NCI-H748 (cell line): Measurements from ENCODE around the gene KCNAB3.
A peak's percentile ranks its signal among the peaks of the same experiment; 100 is the strongest.

Experiments used
- DNase-seq: peaks from one replicate; lab custom pipeline; 2025; ENCODE audit not compliant: unreplicated experiment; lab: John Stamatoyannopoulos, UW

KCNAB3 gene

DNA sequence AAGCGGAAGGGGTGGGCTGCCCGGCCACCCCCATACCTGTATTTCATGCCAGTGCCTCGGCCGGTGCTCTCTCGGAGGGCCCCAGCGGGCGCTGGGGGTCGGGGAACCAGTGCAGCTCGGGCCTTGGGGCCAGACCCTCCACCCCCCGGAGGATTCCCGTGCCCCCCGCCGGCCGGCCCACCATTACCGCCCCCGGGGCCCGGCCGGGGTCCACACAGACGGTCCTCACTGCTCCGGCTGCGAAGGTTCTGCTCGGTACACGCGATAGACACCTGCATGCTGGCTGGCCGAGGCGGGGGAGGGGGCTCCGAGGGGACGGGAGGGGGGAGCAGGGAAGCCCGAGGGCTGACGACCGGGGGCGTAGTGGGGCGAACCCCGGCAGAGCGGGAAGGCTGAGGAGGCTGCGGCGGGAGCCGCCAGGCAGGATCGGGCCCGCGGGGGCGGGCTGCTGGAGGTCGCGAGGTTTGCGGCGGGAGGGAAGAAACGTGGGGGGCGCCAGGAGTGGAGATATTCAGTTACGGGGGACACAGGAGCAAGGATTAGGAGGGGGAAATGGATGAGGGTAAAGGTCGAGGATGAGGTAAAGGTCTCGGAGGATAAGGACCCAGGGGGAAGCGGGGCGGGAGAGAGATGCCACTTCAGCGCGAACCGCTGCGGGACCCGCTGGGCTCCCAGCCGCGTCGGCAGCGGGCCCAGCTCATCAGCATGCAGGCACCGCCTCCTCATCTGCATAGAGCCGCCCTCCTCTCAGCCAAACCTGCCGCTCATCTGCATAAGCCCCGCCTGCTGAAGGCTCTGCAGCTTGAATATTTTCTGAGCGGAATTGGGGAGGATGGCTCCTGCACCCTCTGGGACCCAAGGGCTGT, at the start of gene KCNAB3:
TSS of gene KCNAB3 (minus strand) at position 699 of the 866 bp plus-strand sequence. CDS start at position 278, 421 bp downstream.
- no peak for DNase-seq

DNA sequence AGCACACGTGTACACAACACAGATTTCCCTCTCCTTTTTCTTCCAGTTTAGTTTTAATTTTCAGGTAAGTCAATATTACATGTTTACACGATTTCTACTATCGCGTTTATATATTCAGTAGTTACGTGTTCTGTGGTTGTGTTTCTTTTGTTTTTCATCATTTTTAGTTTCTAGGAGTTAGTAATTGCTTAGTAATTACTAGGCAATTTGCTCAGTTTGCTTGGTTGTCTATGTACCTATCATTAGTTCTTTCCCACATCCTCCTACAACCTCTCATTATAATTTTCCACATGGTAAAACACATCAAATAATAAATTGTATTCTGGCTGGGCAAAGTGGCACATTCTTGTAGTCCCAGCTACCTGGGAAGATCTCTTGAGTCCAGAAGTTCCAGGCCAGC, 48.1 kb upstream of the KCNAB3 start:
- peak; percentile 26 for DNase-seq

DNA sequence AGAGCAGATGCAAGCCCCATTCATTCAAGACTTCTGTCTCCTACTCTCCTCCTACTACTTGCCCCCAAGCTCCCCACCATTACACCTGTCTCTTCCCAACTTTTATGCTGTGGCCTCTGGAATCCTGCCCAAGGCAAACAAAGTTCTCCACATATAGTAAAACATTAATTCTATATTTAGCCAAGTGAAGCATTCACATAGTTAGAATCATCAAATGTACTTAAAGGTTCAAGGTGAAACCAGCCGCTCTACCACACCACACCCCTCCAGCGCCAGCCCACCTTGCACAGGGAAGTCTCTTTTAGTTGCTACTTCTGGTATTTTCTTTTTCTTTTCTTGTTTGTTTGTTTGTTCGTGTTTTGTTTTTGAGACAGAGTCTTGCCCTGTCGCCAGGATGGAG, 47.4 kb upstream of the KCNAB3 start:
- DNase-seq, result no peak

DNA sequence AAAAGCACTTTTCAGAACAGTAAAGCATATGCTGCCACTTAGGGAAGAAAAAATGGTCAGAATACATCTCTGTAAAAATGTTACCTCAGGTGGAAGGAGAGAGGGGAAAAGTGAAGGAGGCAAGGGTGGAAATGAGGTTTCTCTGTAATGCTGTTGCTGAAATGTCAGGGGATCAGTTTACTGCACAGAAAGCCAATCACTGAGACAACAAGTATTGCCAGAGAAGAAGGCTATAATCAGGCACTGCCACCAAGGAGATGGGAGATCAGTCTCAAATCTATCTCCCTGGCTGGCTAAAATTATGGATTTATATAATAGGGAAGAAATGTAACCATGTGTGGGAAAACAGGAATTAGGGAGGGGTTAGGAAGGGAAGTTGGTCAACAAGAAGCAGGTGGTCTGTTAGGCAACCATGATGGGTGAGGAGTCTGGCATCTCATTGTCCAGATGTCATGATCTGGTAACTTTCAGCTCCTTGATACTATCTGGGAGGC, 45.0 kb upstream of the KCNAB3 start:
- DNase-seq, result no peak

DNA sequence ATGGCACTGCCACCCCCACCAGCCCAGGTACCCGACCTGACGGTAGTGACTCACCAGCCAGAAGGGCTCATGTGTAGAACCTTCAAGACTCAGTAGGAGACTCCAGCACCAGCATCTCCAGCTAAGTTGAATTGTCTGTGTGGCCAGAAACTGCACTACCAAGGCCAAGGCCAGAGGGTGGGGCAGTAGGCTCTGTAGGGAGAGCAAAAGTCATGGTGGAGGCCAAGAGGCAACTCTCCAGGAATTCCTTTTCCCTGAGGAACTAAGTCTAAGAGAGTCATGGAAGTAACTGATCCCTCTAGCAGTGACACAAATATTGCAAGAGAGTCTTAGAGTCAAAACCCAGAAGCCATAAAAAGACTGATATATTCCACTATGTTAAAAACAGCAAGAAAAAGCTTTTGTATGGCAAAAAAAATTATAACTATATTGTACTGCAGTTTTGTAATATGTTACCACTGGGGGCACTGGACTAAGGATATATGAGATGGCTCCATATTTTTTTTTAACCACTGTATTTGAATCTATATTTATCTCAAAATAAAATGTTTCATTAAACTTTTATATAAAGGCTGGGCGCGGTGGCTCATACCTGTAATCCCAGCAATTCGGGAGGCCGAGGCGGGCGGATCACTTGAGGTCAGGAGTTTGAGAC, 42.6 kb upstream of the KCNAB3 start:
- DNase-seq, result no peak

DNA sequence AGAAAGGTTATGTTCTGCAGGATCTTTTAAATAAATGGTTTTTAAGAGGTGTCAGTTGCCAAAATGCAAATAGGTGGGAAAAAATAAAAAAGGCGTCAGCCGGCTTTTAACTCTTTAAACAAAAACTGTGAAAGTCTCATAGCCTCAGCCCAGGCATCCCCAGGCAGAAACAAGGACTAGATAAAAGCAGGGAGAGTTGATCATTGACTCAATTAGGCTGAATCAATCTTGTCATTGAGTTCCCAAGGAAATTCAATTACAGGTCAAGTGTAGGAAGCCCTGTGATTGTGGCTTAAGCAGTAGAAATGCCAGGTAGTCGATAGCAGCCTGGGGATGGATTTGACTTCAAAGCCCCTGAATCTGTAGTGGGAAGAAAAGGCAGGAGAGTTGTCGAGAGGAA, 42.0 kb upstream of the KCNAB3 start:
- no peak for DNase-seq

DNA sequence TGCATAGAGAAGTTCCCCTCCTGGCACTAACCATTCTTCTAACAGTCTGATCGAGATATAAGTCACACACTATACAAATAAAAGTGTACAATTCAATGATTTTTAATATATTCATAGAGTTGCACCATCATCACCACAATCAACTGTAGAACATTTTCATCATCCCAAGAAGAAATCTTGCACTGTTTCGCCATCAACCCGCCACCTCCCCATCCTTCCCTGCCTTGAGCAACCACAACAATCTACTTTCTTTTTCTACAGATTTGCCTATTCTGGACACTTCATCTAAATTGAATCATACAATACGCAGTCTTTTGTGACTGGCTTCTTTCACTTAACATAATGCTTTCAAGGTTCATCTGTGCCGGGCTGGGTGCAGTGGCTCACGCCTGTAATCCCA, 39.8 kb upstream of the KCNAB3 start:
- no peak for DNase-seq

DNA sequence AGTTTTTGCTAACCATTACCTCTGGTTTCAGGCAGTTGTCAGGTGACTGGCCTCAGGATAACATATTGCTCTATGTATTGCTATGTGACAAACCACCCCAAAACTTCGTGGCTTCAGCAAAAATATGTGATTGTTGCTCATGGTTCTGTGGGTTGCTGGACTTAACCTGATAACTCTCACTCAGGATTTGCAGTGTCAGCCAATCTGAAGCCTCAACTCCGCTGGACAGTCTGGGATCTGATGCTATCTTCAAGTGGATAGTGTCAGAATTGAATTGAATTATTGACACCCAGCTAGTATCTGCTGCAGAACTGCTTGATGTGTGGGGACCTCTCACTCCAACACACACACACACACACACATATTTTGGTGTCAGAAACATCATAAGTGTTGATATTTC, 38.1 kb upstream of the KCNAB3 start:
- no peak for DNase-seq

DNA sequence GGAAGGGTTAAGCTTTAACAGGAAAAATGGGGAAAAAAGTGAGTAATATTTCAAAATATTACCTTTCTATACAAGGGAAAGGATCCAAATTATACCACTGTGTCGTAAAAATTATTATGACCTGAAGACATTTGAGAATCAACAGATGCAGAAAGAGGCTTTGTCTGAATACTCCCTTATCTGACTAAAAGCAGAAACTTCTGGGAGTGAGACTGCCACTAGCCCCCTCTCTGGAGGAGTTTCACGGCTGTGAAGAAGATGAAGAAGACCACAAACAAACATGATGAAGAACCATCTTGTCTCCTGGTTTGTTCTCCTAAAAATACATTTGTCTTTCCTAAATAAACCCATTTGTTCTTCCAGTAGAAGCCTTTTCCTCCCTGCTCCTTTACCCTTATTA, 31.8 kb upstream of the KCNAB3 start:
- DNase-seq, result no peak

DNA sequence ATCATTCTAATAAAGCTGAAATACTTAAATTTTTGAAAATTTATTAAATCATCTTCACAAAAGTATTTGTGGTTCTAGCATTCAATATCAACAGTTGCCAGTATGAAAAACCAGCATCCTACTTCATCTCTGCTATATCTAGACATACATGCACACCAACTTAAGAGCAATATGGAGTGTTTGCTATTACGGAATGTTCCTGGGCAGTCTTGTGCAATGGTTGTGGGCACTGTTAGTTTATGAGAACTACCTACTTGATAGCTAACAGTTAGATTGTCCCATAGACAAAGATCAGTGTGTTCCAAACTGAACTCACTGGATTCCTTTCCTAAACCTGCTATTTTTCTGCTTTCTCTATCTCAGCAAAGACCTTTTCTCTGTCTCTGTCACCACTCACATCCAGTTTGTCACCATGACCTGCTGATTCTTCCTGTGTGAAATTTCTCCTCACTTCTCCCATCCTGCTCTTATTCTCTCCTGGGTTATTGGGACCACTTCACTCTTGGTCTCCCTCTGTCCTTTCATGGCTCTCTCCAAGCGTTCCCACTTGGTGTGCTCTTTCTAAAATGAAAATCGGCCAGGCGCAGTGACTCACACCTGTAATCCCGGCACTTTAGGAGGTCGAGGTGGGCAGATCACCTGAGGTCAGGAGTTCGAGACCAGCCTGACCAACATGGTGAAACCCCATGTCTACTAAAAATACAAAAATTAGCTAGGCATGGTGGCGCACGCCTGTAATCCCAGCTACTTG, 30.0 kb upstream of the KCNAB3 start:
- DNase-seq, result no peak

DNA sequence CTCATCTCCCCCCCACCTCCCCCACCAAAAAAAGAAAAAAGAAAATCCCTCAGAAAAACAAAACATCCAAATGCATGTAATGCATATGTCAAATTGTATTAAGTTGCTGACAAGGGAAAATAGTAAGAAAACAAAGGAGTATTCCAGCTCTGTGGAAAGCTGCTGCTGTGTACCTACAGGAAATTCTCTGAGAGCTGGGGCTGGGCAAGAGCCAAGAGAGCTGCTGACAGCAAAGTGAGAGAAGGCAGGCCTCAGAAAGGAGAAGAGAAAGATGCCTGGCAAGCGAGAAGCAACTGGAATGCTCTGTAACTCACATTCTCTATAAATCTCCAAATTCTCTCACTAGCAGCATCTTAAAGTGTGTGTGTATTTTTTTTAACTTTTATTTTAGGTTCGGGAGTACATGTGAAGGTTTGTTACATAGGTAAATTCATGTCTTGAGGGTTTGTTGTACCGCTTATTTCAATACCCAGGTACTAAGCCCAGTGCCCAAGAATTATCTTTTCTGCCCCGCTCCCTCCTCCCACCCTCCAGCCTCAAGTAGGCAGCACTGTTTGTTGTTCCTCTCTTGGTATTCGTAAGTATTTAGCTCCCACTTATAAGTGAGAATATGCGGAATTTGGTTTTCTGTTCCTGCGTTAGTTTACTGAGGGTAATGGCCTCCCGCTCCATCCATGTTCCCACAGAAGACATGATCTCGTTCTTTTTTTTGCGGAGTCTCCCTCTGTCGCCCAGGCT, 26.7 kb upstream of the KCNAB3 start:
- DNase-seq, result no peak

DNA sequence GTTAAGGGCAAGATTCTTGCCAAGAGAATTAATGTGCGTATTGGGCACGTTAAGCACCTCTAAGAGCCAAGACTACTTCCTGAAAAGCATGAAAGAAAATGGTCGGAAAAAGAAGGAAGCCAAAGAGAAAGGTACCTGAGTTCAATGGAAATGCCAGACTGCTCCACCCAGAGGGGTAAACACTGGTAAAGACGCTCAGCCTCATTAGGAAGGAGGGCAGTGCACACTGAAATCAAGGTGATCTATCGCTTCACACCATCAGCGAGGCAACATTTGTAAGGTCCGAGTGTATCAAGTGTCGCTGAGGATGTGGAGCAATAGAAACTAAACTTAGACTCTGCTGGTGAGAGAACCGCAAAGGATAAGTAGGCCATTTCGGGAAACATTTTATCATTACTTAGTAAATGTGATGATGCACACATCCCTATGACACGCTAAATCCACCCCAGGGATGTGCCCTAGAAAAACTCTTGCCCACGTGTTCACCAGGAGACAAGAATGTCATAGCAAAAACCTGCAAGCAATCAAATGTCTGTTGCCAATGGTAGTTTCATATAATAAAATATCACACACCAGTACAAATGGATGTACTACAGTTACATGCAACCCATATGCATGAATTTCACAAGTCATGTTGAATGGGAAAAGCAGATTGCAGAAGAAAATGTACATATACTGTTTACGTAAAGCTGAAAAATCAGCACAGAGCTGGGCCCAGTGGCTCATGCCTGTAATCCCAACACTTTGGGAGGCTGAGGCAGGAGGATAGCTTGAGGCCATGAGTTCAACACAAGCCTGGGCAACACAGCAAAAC, 26.0 kb upstream of the KCNAB3 start:
- DNase-seq, result no peak

DNA sequence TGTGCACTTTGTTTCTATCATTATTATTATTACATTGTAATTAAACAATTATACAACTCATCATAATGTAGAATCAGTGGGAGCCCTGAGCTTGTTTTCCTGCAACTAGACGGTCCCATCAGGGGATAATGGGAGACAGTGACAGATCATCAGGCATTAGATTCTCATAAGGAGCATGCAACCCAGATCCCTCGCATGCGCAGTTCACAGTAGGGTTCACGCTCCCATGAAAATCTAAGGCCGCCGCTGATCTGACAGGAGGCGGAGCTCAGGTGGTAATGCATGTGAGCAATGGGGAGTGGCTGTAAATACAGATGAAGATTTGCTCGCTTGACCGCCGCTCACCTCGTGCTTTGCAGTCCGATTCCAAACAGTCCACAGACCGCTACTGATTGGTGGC, 23.6 kb upstream of the KCNAB3 start:
- DNase-seq, result peak; percentile 24

DNA sequence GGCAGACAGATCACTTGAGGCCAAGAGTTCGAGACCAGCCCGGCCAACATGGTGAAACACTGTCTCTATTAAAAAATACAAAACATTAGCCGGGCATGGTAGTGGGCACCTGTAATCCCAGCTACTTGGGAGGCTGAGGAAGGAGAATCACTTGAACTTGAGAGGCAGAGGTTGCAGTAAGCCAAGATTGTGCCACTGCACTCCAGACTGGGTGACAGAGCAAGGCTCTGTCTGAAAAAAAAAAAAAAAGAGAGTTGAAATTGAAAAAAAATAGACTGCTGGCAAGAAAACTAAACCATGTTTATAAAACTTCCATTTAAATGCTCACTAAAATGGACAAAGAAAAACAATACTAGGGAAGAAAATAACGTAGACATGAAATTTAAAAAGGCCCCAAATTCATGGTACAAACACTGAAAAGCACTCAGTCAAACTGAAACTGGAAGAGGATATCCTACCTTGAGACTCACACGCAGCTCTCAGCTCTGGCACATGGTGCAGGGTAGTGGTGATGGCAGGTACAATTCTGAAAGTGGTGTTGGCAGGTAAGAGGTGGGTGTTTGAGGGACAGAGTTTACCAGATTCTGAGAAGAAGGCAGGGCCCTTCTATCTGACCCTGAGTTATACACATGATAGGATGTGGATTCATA, 21.6 kb upstream of the KCNAB3 start:
- DNase-seq, result no peak

DNA sequence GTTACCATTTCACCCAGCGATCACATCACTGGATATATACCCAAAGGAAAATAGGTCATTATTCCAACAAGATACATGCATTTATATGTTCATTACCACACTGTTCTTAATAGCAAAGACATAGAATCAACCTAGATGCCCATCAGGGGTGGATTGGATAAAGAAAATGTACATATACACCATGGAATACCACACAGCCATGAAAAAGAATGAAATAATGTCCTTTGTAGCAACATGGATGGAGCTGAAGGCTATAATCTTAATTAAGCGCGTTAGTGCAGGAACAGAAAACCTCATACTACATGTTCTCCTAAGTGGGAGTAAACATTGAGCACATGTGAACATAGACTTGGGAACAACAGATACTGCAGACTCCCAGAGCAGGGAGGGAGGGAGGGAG, 20.9 kb upstream of the KCNAB3 start:
- DNase-seq, result no peak

DNA sequence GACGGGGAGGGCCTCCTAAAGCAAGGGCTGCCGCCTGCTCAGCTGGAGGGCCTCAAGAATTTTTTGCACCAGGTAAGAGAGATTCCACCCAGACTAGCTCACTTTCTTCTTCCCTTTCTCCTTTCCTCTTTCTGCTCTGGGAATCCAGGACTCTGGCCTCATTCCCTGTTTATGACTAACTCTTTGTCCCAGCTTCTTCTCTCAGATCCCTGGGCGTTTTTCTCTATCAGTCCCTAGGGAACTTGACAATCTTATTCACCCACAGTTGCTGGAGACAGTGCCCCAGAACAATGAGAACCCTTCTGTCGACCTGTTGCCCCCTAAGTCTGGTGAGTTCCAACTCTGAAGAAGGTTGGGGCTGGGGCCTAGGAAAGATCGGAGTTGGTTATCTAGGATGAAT, 18.0 kb upstream of the KCNAB3 start:
- no peak for DNase-seq

DNA sequence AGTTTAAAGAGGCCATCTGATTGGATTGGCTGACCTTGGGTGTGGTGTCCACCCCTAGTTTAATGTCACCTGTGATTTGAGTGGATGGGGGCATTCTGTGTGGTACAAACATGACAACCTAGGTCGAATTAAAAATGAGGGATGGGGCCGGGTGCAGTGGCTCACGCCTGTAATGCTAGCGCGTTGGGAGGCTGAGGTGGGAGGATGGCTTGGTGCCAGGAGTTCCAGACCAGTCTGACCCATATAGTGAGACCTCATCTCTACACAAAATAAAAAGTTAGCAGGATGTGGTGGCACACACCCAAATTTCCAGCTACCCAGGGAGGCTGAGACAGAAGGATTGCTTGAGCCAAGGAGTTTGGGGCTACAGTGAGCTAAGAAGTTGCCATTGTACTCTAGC, 16.8 kb upstream of the KCNAB3 start:
- DNase-seq, result no peak

DNA sequence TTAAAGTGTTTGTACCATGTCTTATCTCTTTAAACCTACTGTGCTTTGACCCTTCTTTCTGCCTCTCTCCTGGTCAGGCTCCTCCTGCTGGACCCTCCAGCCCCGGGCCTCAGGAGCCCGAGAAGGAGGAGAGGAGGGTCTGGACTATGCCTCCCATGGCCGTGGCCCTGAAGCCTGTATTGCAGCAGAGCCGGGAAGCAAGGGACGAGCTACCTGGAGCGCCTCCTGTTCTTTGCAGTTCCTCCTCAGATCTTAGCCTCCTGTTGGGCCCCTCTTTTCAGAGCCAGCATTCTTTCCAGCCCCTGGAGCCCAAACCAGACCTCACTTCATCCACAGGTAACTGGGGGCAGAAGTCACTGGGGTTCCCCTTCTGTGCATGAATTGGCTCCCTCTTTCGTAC, 16.0 kb upstream of the KCNAB3 start:
- no peak for DNase-seq

DNA sequence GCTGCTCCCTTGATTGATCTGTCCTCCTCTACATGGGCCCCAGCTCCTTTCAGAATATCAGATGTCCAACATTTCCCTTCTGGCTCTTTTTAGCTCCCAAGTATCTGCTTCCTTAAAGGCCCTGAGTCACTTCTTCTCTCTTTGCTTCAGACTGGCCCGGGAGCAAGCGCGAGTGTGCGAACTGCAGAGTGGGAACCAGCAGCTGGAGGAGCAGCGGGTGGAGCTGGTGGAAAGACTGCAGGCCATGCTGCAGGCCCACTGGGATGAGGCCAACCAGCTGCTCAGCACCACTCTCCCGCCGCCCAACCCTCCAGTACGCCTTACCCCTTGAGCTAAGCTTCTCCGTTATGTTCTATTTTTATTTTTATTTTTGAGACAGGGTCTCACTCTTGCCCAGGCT, 14.7 kb upstream of the KCNAB3 start:
- no peak for DNase-seq

DNA sequence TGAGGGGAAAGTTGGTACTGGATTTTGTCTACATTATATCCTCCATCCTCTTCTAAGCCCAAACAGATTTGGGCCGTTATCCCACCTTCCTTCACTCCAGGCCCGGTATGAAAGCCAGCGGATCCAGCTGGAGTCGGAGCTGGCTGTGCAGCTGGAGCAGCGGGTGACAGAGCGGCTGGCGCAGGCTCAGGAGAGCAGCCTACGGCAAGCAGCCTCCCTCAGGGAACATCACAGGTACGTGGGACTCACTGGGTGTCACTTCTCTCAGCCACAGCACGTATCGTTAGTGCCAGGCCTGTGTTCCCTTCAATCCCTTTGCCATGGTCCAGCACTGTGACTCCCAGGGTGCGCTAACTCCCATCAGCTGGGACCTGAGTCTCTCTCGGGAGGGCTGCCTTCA, 13.6 kb upstream of the KCNAB3 start:
- DNase-seq, result no peak
